Astrocyte (in vitro differentiated cells and primary cell): Measurements from ENCODE around the gene FAM13A.

Experiments used
- CTCF ChIP-seq: IDR thresholded peaks from 2 replicates; pipeline ENCODE4 v1.5.1; 2011; ENCODE audit warnings: low read depth, mild to moderate bottlenecking, inconsistent platforms, low read length, moderate library complexity; ENCODE audit not compliant: insufficient read depth
- EZH2 ChIP-seq: IDR thresholded peaks from 2 replicates; pipeline ENCODE4 v1.6.1; 2012; ENCODE audit warnings: mild to moderate bottlenecking, low read length, inconsistent platforms; ENCODE audit not compliant: insufficient read depth

GRCh38 chr4:88698519-88698918 lies 358.5 kb downstream of the FAM13A start:
- no peak for TF ChIP-seq CTCF
- no peak for TF ChIP-seq EZH2
